Central memory CD8-positive, alpha-beta T cell (primary cell): Measurements from ENCODE around the gene AKAP5.

Source experiments
- ATAC-seq: fragments of 150-1000 bp; cut with Tn5 transposase; replicated peaks from 2 replicates; pipeline ENCODE4 v1.10.0; 2022; ENCODE audit warnings: mild to moderate bottlenecking, moderate FRiP score, moderate number of reproducible peaks; ENCODE audit not compliant: poor library complexity, severe bottlenecking; ENCODE audit errors: extremely low read depth
- DNase-seq, 2 donors: peaks; one replicate each; pipeline ENCODE4 v3.0.0; 2021; ENCODE audit warnings: low spot score in 2 of 2
- H3K27ac Mint-ChIP-seq: one replicate; pipeline ENCODE4 v1.8.0; 2022; ENCODE audit warnings: low read depth, mild to moderate bottlenecking, moderate library complexity, mixed read lengths
- H3K27me3 Mint-ChIP-seq: one replicate; pipeline ENCODE4 v1.8.0; 2022; ENCODE audit warnings: mixed read lengths
- H3K36me3 Mint-ChIP-seq: one replicate; pipeline ENCODE4 v1.8.0; 2022; ENCODE audit warnings: mild to moderate bottlenecking, moderate library complexity, mixed read lengths; ENCODE audit not compliant: insufficient read depth
- H3K4me1 Mint-ChIP-seq: one replicate; pipeline ENCODE4 v1.8.0; 2022; ENCODE audit warnings: mixed read lengths
- H3K4me3 Mint-ChIP-seq: one replicate; pipeline ENCODE4 v1.8.0; 2022; ENCODE audit warnings: mild to moderate bottlenecking, moderate library complexity, mixed read lengths
- H3K9me3 Mint-ChIP-seq: one replicate; pipeline ENCODE4 v1.8.0; 2022; ENCODE audit warnings: mixed read lengths

The AKAP5 gene

DNA sequence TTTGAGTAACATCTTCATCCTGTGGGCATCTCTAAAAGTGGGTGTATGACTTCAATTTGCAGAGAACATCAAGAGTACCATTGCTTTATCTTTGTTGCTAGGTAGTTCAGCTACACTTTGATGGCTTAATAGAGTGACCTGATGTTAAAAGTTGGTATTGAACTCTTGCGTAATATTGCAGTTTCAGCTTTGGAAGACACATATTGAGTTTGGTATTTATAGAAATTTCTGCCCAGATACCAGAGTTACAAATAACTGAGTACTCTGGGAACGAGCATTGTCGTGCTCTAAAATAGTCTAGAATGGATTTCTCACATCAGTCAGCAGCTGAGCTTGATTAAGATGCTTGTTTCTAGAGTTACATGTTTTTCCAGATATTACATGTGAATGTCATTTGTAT is 24.8 kb upstream of the AKAP5 start:
- H3K27ac Mint-ChIP-seq, result no peak overlapping the region
- no peak for DNase-seq
- no peak for ATAC-seq
- H3K9me3 Mint-ChIP-seq, result no peaks in the 10 kb centered on the region
- peaks cover 27% of the 10 kb centered on the region for H3K4me1 Mint-ChIP-seq
- H3K4me3 Mint-ChIP-seq, result no peak overlapping the region
- peaks cover 18% of the 10 kb centered on the region for H3K36me3 Mint-ChIP-seq
- no peaks in the 10 kb centered on the region for H3K27me3 Mint-ChIP-seq

DNA sequence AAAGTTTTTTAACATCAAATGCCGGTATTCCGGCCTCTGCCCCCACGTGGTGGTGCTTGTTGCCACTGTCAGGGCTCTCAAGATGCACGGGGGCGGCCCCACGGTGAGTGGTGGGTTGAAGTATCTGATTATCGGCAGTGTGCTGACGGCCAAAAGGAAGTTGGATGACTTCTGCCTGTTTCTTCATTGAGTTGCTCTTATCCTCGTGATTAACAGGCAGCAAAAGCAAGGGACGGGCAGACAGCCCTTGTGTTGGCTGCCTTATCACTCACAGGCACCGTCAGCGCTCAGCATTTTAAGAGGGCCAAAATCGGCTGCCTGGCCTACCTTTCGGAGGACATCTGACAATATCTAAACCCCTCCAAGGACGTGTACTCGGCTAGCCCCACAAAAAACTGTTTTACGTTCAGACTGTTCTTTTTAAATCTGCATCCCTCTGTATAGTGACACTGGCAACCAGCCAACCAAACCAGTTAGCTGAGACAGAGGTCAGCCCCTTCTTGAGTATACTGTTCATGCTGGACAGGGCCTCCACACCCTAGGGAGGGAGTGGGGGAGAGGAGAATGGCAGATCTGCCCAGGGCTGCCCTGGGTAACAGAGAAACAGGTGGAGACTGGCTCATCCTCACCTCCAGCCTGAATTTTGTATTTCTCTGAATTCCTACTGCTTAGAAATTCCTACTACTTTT is 22.9 kb upstream of the AKAP5 start:
- Mint-ChIP-seq H3K4me1 (peaks cover 30% of the 10 kb centered on the region), H3K27ac (no peak overlapping the region), H3K9me3 (no peaks in the 10 kb centered on the region), H3K36me3 (peaks cover 16% of the 10 kb centered on the region), H3K4me3 (no peak overlapping the region), H3K27me3 (no peaks in the 10 kb centered on the region)
- ATAC-seq, result no peak
- DNase-seq, result no peak

DNA sequence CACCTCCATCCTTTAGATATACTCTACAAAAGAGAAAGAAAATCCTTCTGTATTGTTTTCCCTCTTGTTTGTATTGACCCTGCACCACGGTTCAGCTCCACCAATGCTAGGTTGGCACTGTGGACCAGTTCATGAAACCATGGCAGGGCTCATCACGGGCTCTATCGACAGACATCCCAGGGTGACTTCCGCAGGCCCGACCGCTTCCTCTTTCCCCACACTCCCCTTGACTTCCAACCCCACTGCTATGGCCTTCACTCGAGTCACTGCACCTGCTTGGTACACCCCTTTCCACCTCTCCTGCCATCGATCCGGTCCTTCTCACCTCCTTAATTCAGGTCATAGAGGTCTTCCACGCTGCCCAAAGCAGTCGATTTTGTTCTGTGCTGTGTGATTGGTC is 21.2 kb upstream of the AKAP5 start:
- no peak for ATAC-seq
- no peaks in the 10 kb centered on the region for H3K27me3 Mint-ChIP-seq
- peaks cover 10% of the 10 kb centered on the region for H3K36me3 Mint-ChIP-seq
- peaks cover 26% of the 10 kb centered on the region for H3K4me1 Mint-ChIP-seq
- H3K27ac Mint-ChIP-seq, result peak overlapping the region; percentile 89
- no peaks in the 10 kb centered on the region for H3K9me3 Mint-ChIP-seq
- no peak overlapping the region for H3K4me3 Mint-ChIP-seq
- DNase-seq, result no peak

DNA sequence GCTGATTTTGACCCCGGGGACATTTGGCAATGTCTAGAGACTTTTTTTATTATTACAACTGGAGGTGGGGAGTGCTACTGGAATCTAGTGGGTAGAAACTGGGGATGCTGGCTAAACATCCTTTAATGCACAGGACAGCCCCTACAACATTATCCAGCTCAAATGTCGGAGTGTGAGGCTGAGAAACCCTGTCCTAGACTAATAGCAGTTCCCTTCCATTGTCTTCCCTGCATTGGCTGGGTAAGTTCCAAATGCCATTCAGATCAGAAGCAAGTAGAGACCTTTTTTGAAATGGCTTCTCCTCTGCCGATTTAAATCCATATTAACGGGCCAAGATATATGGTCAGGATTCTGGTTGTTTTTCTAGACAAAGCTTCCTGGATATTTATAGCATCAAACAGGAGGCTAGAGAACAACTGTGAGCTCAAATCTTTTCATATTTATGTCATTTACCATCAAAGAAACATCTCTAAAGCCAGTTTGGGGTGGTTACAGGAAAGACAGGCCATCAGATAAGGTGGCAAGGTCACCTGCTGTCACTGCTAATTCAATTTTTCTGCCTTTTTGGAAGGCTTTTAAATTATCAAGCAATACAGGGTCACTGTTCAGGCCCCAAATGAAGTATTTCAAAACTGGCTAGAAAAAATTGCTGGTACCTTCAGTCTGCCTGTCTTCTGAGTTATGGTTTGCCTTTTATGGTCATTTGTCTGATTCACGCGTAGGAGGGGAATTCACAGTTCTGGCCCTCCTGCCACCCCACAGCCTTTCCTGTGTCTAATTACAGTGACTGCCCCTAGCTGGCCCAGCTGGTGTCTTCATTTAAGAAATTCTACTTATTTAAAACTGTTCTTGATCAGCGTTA is 20.1 kb upstream of the AKAP5 start:
- Mint-ChIP-seq H3K36me3 (peaks cover 9% of the 10 kb centered on the region), H3K27me3 (no peaks in the 10 kb centered on the region), H3K9me3 (no peaks in the 10 kb centered on the region), H3K27ac (peak overlapping the region; percentile 89), H3K4me1 (peaks cover 24% of the 10 kb centered on the region), H3K4me3 (peak overlapping the region; percentile 25)
- peak; percentile 76 for ATAC-seq
- peak in 1 of 2 donors; percentile 26 for DNase-seq

DNA sequence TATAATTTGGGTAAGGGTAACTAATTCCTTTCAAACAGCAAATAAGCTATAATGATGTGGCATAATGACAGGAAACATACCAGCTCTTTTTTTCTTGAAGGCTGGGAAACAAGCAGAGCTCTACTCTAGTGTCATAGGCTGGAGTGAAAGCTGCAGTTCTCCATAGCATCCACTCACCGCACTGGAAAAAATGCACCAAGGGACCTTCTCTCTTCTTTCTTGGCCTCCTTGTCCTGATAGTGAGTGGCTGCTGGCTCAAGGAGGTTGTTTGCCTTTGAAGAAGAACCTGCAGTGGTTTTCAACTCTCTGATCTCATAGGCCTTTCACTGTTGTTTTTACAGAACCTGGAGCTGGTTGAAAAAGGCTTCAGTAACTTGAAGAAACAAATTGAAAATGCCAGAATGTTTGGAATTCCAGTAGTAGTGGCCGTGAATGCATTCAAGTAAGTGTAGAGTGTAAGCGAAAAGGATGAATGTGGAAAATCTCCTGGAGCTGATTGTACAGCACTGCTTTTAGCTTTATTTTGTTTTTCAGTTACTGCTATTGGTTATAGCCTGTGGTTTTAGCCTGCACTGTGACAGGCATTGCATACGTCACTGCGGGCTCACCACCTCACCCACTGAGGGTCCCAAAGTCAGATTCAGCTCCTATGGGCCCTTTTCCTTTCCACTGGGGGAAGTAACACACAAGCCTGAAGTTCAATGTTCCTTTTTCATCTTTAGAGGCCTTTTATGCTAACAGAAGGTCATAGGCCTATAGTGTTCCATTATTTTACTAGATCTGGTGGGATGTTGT is 17.2 kb upstream of the AKAP5 start:
- peaks cover 7% of the 10 kb centered on the region for H3K36me3 Mint-ChIP-seq
- ATAC-seq (peak; percentile 49), DNase-seq (peak in 1 of 2 donors; percentile 25)
- peak overlapping the region; percentile 27 for H3K4me3 Mint-ChIP-seq
- no peaks in the 10 kb centered on the region for H3K9me3 Mint-ChIP-seq
- H3K4me1 Mint-ChIP-seq, result peaks cover 24% of the 10 kb centered on the region
- no peaks in the 10 kb centered on the region for H3K27me3 Mint-ChIP-seq
- peak overlapping the region; percentile 78 for H3K27ac Mint-ChIP-seq

DNA sequence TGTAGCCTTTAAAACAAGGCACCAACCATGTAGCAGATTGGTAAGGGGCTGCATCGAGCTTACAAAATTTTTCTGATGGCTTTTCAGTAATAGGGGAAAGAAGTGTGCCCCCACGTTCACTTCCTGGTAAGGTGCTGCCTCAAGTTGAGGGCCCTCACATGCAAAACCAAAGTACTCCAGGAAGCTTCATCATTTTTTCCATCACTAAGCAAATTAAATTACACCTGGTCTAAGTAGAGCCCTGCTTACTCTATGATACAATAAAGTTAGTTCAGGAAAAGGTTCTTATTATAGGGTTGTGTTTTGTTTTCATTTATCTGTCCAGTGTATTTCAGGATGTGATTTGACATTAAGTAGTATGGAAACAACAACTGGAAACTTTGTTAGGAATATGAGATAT is 15.0 kb upstream of the AKAP5 start:
- Mint-ChIP-seq H3K4me3 (no peak overlapping the region), H3K27me3 (no peaks in the 10 kb centered on the region), H3K27ac (no peak overlapping the region), H3K9me3 (no peaks in the 10 kb centered on the region), H3K4me1 (peaks cover 11% of the 10 kb centered on the region), H3K36me3 (peaks cover 8% of the 10 kb centered on the region)
- no peak for DNase-seq
- no peak for ATAC-seq

DNA sequence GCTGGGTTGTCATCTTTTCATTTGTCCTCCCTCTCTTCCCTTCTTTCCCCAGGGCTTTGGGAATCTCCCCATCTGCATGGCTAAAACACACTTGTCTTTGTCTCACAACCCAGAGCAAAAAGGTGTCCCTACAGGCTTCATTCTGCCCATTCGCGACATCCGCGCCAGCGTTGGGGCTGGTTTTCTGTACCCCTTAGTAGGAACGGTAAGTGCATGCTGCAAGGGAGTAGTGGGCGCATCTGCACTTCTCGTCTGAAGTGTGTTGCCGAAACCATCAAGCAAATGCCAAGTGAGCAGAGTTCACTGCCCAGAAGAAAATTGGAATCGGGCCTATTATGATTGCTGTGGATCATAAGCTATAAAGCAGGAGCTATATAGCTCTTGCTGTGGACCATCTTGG is 10.6 kb upstream of the AKAP5 start:
- DNase-seq (no peak), ATAC-seq (no peak)
- H3K36me3 Mint-ChIP-seq, result peaks cover 9% of the 10 kb centered on the region
- no peak overlapping the region for H3K4me3 Mint-ChIP-seq
- no peaks in the 10 kb centered on the region for H3K4me1 Mint-ChIP-seq
- no peaks in the 10 kb centered on the region for H3K27me3 Mint-ChIP-seq
- H3K9me3 Mint-ChIP-seq, result no peaks in the 10 kb centered on the region
- no peak overlapping the region for H3K27ac Mint-ChIP-seq

DNA sequence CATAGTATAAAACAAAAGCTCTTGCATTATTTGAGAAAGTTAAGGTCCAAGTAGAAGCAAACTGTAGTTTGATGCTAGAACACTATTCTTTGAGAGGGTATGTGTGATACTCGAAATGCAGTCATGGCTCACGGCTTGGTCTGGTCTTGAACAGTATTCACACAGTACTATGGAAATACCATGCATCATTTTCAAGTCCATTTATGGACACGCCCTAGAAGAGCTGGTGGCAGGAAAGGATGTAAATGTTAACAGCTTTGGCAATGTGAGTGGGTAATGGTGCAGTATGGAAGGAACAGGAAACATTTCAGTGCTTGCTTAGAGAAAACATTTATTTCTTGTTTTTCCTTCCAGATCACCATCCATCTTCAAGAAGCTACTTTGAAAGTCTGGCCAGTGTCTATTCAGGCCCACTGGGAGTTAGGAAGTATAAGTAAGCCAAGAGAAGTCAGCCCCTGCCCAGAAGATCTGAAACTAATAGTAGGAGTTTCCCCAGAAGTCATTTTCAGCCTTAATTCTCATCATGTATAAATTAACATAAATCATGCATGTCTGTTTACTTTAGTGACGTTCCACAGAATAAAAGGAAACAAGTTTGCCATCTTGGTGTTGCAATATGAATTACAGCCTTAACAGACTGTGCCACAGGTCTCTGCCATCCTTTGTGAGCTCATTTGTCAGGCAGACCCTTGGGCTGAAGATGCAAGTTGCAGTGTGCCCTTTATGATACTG is 5.7 kb upstream of the AKAP5 start:
- no peak overlapping the region for H3K4me3 Mint-ChIP-seq
- no peaks in the 10 kb centered on the region for H3K27me3 Mint-ChIP-seq
- DNase-seq (no peak), ATAC-seq (no peak)
- H3K27ac Mint-ChIP-seq, result no peak overlapping the region
- H3K9me3 Mint-ChIP-seq, result no peaks in the 10 kb centered on the region
- peaks cover 10% of the 10 kb centered on the region for H3K4me1 Mint-ChIP-seq
- H3K36me3 Mint-ChIP-seq, result peaks cover 5% of the 10 kb centered on the region

DNA sequence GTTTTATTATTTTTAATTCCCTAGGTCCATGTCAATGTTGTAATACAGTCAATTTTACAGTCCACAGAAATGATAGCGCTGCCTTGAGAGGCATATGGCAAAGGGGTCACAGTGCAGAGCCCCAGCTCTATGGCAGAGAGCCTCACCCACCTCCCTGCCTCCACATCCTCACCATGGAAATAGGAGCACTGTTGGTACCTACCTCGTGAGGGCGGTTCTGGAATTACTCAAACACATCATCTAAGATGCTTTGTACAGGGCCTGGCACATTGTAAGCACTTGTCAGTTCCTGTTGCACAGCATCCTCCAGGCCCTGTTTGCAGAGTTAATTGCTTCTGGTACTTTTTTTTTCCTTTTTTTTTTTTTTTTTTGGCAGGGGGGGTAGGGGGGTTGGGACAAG is 4.1 kb upstream of the AKAP5 start:
- DNase-seq (no peak), ATAC-seq (no peak)
- no peak overlapping the region for H3K4me3 Mint-ChIP-seq
- peaks cover 20% of the 10 kb centered on the region for H3K4me1 Mint-ChIP-seq
- H3K9me3 Mint-ChIP-seq, result no peaks in the 10 kb centered on the region
- H3K27ac Mint-ChIP-seq, result no peak overlapping the region
- H3K27me3 Mint-ChIP-seq, result no peaks in the 10 kb centered on the region
- peaks cover 5% of the 10 kb centered on the region for H3K36me3 Mint-ChIP-seq

DNA sequence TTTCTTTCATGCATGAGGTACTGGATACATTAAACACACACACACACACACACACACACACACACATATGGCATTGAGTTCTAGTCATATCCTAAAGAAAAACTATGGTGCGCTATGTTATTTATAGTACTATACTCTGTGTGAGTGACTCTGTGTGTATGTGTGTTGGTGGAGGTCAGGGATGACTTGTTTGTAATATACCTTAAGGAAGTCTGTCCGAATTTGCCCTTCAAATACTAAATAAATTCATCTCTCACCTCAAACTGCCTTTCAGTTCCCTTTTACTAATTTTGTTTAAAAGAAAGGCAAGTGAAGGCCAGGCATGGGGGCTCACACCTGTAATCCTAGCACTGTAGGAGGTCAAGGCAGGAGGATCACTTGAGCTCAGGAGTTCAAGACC is 2.1 kb upstream of the AKAP5 start:
- Mint-ChIP-seq H3K27me3 (no peaks in the 10 kb centered on the region), H3K4me1 (peaks cover 26% of the 10 kb centered on the region), H3K36me3 (peaks cover 5% of the 10 kb centered on the region), H3K4me3 (no peak overlapping the region), H3K27ac (no peak overlapping the region), H3K9me3 (no peaks in the 10 kb centered on the region)
- no peak for ATAC-seq
- no peak for DNase-seq

DNA sequence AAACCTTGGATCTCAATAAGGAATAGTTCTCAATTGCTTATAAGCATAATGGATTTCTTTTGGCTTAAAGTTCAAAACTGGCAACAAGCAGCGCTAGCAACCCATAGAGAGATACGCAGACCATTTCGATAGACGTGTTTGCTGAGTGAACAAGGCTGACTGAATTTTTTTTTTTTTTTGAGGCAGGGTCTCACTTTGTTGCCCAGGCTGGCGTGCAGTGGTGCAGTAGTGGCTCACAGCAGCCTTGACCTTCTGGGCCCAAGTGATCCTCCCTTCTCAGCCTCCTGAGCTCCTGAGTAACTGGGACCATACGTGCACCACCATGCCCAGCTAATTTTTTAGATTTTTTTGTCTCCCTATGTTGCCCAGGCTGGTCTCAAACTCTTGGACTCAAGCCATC is 1.4 kb upstream of the AKAP5 start:
- no peak overlapping the region for H3K4me3 Mint-ChIP-seq
- DNase-seq (no peak), ATAC-seq (no peak)
- H3K4me1 Mint-ChIP-seq, result peaks cover 30% of the 10 kb centered on the region
- no peaks in the 10 kb centered on the region for H3K27me3 Mint-ChIP-seq
- peaks cover 2% of the 10 kb centered on the region for H3K36me3 Mint-ChIP-seq
- no peak overlapping the region for H3K27ac Mint-ChIP-seq
- H3K9me3 Mint-ChIP-seq, result no peaks in the 10 kb centered on the region

DNA sequence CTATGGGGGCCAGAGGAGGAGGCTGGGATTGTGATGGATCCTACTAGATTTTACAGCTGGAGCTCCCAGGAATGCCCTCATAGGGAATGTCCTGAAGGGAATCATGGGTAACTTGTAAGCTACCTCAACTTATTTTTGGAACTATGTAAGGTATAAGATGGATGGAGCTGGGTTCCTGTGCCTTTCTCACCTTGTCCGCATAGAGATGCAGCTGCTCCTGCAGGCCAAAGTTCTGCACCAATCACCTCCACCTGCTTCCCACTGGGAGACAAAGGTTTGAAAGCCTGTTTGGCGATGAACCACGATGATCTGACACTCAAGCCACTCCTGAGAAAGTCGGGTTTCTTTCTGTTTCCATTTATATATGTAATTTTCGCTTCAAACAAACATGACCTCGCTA is 648 bp upstream of the AKAP5 start:
- H3K27me3 Mint-ChIP-seq, result no peaks in the 10 kb centered on the region
- H3K4me3 Mint-ChIP-seq, result peak overlapping the region; percentile 83
- H3K36me3 Mint-ChIP-seq, result peaks cover 2% of the 10 kb centered on the region
- peaks cover 30% of the 10 kb centered on the region for H3K4me1 Mint-ChIP-seq
- no peaks in the 10 kb centered on the region for H3K9me3 Mint-ChIP-seq
- DNase-seq, result no peak
- peak overlapping the region; percentile 65 for H3K27ac Mint-ChIP-seq
- ATAC-seq, result no peak
